Measurements from ENCODE around the gene SERPINB6.
A peak's percentile ranks its signal among the peaks of the same experiment; 100 is the strongest.

The SERPINB6 gene

GRCh38 chr6:2963756-2964155 lies 7.6 kb downstream of the SERPINB6 start:
- no peak for TF ChIP-seq CTCF (conservative IDR thresholded peaks at IDR 0.05; ENCODE audit: low read depth, low read length)
- DNase-seq (ENCODE audit: low read depth): no peak
- H3K4me3 ChIP-seq (ENCODE audit: low read depth, low read length): no peak overlapping the region

DNA sequence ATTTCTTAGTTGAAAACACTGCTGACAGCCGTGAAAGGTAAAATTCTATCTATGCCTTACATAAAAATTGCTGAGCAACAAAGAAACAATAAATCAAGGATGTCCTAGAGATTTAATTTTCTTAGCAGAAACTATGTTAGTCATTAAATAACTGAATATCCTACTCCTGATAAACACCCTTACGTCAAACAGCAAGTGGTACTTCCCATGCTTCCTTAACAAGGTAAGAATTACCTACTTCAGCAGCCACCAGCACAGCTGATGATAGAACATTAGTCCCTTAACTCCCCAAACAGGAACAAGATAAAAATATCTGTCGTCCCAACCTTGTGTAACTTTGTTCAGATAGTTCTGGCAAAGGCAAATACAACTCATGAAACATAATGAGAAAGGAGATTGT lies 8.7 kb downstream of the SERPINB6 start:
- H3K4me3 ChIP-seq (ENCODE audit: low read depth, low read length): no peak overlapping the region
- no peak for TF ChIP-seq CTCF (conservative IDR thresholded peaks at IDR 0.05; ENCODE audit: low read depth, low read length)
- DNase-seq (ENCODE audit: low read depth): no peak

- DNase-seq (ENCODE audit: low read depth): no peak
- no peak for TF ChIP-seq CTCF (conservative IDR thresholded peaks at IDR 0.05; ENCODE audit: low read depth, low read length)
- no peak overlapping the region for H3K4me3 ChIP-seq (ENCODE audit: low read depth, low read length)
These were observed 9.4 kb downstream of the SERPINB6 start for GRCh38 chr6:2962004-2962403.

GRCh38 chr6:2961506-2961905 lies 9.9 kb downstream of the SERPINB6 start:
- TF ChIP-seq CTCF (conservative IDR thresholded peaks at IDR 0.05; ENCODE audit: low read depth, low read length): no peak
- DNase-seq (ENCODE audit: low read depth): no peak
- no peak overlapping the region for H3K4me3 ChIP-seq (ENCODE audit: low read depth, low read length)

DNA sequence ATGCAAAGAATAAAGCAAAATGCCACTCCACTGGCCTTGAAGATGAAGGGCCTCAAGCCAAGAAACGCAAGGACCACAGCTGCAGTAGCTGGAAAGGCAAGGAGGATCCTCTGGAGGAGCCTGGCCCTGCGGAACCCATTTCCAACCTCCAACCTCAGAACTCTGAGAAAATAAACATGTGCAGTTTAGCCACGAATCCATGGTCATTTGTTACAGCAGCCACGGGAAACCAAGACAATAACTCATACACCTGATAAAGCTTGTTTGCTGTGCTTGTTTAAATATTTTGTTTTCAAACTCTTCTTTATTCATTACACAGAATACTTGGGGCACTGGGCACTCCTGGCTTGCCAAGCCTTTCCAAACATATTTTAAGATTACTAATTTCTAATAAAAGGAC lies 10.4 kb downstream of the SERPINB6 start:
- no peak overlapping the region for H3K4me3 ChIP-seq (ENCODE audit: low read depth, low read length)
- no peak for DNase-seq (ENCODE audit: low read depth)
- TF ChIP-seq CTCF (conservative IDR thresholded peaks at IDR 0.05; ENCODE audit: low read depth, low read length): no peak

DNA sequence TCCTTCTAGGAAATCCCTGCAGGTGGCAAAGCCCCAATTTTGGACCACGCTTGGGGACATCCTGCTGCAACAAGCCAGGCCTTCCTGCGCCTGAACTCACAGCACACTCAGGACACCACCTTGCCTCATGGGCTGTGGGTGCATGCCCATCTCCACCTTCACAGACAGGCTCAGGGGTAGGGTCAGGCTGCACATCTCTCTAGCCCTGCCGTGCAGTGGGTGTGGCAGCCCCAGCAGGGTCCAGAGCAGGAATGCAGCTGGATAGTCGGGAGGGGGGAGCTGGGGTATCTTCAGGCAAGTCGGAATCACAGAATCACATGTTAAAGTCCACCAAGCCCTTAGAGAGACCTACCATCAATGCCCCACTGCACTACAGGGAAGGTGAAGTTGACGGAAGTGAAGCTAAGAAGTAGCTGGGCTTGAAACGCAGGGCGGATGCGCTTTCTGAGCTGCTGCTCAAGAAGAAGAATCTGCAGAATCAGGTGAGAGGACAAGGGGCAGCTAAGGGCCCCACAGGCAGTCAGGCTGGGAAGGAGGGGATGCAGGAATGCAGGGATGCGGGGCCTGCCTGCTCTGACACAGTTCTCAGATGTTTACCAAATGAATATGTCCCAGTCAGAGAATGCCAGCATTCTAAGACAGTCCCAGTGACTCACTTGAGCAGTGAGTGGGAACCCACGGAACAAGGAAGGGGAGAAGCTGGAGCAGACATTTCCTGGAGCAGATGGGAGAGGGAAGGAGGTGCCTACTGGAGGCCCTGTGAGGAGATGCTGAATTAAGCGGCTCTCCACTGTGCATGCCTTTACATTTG lies 11.3 kb downstream of the SERPINB6 start:
- peak; percentile 47 for DNase-seq (ENCODE audit: low read depth)
- TF ChIP-seq CTCF (conservative IDR thresholded peaks at IDR 0.05; ENCODE audit: low read depth, low read length): no peak
- no peak overlapping the region for H3K4me3 ChIP-seq (ENCODE audit: low read depth, low read length)

GRCh38 chr6:2958776-2959175 lies 12.6 kb downstream of the SERPINB6 start:
- no peak overlapping the region for H3K4me3 ChIP-seq (ENCODE audit: low read depth, low read length)
- TF ChIP-seq CTCF (conservative IDR thresholded peaks at IDR 0.05; ENCODE audit: low read depth, low read length): no peak
- no peak for DNase-seq (ENCODE audit: low read depth)

Data from choroid plexus epithelial cell (primary cell).